ENCODE results near the gene GABRR1.

DNA sequence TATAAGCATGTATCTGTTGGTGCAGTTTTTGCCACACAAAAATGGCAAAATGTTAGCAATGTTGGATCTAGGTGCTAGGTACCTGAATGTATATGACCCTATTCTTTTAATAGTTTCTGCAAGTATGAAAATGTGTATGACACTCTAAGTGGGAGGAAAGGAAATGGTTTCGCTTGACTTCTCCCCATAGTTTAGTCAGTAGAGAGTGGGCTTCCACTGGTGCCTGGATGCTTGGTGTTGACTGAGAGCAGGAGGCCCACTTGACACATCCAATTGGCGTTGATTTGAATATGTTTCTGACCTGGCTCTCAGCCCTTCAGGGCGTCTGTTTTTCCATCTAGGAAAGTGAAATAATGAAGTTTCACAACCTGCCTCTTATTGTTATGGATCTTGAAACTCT is 41.8 kb upstream of the GABRR1 start:
- TF ChIP-seq POLR2A (IDR thresholded peaks at IDR 0.05; ENCODE audit: low read depth, low read length), result no peak
- TF ChIP-seq EZH2 (IDR thresholded peaks at IDR 0.05; ENCODE audit: borderline replicate concordance, low read depth, low read length, severe bottlenecking), result no peak
- TF ChIP-seq, protein P1, sequence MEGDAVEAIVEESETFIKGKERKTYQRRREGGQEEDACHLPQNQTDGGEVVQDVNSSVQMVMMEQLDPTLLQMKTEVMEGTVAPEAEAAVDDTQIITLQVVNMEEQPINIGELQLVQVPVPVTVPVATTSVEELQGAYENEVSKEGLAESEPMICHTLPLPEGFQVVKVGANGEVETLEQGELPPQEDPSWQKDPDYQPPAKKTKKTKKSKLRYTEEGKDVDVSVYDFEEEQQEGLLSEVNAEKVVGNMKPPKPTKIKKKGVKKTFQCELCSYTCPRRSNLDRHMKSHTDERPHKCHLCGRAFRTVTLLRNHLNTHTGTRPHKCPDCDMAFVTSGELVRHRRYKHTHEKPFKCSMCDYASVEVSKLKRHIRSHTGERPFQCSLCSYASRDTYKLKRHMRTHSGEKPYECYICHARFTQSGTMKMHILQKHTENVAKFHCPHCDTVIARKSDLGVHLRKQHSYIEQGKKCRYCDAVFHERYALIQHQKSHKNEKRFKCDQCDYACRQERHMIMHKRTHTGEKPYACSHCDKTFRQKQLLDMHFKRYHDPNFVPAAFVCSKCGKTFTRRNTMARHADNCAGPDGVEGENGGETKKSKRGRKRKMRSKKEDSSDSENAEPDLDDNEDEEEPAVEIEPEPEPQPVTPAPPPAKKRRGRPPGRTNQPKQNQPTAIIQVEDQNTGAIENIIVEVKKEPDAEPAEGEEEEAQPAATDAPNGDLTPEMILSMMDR (IDR thresholded peaks at IDR 0.05; ENCODE audit: extremely low read depth in 1 of 2, insufficient read depth in 1 of 2, low read depth in 1 of 2, low read length in 2 of 2), result no peak
- TF ChIP-seq POLR2AphosphoS5 (IDR thresholded peaks at IDR 0.05; ENCODE audit: insufficient read depth, low read depth, low read length), result no peak

All from endothelial cell of umbilical vein (primary cell).